ENCODE results near the gene MYO15B. TPM values are rescaled to one million over a fixed set of nuclear protein-coding genes. Genes with fewer than 3 reads are reported as not detected.

Gene MYO15B
- polyA plus RNA-seq (2013, experiment 1 of 2): 2.6 TPM
- polyA plus RNA-seq (2013, experiment 2 of 2): 8.7 TPM

DNA sequence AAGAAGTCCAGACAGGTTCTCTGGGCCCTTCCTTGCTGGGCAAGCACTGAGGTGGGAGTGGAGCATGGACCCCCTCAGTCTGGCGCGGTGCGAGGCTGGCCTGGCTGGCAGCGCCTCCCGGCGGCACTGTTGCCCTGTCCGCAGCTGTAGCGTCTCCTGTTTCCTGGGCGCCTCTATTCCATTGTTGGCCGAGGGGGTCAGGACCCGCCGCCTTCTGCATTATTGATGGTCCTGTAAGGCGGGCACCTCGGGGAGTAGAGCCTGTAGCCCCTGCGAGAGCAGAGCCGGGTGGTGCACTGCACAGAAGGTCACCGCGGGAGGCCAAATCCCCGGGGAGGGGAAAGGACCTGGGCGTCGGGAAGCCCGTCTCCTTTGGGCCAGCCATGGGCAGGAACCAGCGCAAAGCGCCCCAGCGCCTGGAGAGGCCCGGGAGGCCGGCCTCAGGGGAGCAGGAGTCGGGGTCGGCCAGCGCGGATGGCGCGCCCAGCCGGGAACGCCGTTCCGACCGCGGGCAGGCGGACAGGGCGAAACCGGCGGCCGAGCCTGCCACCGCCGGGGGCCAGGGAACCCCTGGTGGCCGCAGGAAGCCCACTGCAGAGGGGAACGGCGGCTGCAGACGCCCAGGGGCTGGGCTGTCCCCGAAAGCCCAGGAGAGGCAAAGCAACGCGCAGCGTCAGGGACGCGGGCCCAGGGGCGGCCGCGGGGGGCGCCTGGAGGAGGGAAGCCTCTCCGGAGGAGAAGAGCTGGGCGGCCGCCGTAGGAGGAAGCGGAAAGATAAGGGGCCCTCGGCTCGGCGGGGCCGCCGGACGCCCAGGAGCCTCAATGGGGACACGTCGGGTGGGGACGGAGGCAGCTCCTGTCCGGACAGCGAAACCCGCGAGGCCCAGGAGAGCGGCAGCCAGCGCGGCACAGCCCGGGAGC, at the start of gene MYO15B:
MYO15B (plus strand) TSS at position 126 of the 921 bp plus-strand sequence; CDS start at position 384, 258 bp downstream.
- Histone ChIP-seq H3K9me3 (ENCODE audit: insufficient read depth, low read depth, low read length) (peaks cover 5% of the 10 kb centered on the region; the same call in 1 of the 2 replicates), H3K4me3 (ENCODE audit: low read length) (peak within 1 kb of the TSS; percentile 60), H3K27me3 (ENCODE audit: insufficient read depth, low read length) (peaks cover 31% of the 10 kb centered on the region), H3K36me3 (ENCODE audit: insufficient read depth, low read length) (no peaks in the 10 kb centered on the region), H3K27ac (ENCODE audit: low read depth, low read length) (peak within 1 kb of the TSS; percentile 18; the same call in 1 of the 2 replicates), H3K4me1 (ENCODE audit: insufficient read depth, low read length) (peaks cover 4% of the 10 kb centered on the region), H3K9ac (ENCODE audit: low read depth, low read length) (peak within 1 kb of the TSS; percentile 62)
- 5% methylated on average over 82 of the region's 82 CpGs for WGBS

GRCh38 chr17:75539967-75540729, 47.5 kb upstream of the MYO15B start:
- WGBS: 94% methylated on average over 13 of the region's 13 CpGs
- Histone ChIP-seq H3K27me3 (ENCODE audit: insufficient read depth, low read length) (no peaks in the 10 kb centered on the region), H3K27ac (ENCODE audit: low read depth, low read length) (no peak overlapping the region), H3K9ac (ENCODE audit: low read depth, low read length) (no peak overlapping the region), H3K4me3 (ENCODE audit: low read length) (no peak overlapping the region), H3K36me3 (ENCODE audit: insufficient read depth, low read length) (no peaks in the 10 kb centered on the region), H3K4me1 (ENCODE audit: insufficient read depth, low read length) (peaks cover under 1% of the 10 kb centered on the region; the same call in 1 of the 2 replicates), H3K9me3 (ENCODE audit: insufficient read depth, low read depth, low read length) (no peaks in the 10 kb centered on the region)

GRCh38 chr17:75540923-75541503, 46.6 kb upstream of the MYO15B start:
- Histone ChIP-seq H3K9ac (ENCODE audit: low read depth, low read length) (no peak overlapping the region), H3K36me3 (ENCODE audit: insufficient read depth, low read length) (no peaks in the 10 kb centered on the region), H3K27me3 (ENCODE audit: insufficient read depth, low read length) (no peaks in the 10 kb centered on the region), H3K4me1 (ENCODE audit: insufficient read depth, low read length) (peaks cover 3% of the 10 kb centered on the region; the same call in 1 of the 2 replicates), H3K4me3 (ENCODE audit: low read length) (no peak overlapping the region), H3K27ac (ENCODE audit: low read depth, low read length) (no peak overlapping the region), H3K9me3 (ENCODE audit: insufficient read depth, low read depth, low read length) (no peaks in the 10 kb centered on the region)
- WGBS: 91% methylated on average over 4 of the region's 4 CpGs

DNA sequence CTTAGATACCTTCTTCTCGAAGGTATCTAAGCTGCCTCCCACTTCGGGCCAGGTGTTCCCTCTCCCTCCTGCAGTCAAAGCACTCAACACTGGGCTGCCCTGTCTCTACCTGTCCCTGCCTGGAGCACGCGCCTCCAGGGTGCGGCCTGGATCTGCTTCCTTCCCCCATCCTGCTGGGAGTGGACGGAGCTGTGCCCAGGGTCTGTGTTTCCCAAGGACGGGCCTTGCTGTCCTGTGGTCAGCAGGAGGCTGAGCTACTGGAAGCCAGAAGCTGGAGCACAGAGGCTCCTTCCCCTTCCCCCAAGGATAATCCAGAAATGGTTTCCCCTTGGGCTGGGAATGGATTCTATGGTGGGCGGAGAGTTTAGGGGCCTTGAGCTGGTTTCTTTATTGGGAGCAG, 45.4 kb upstream of the MYO15B start:
- H3K9me3 ChIP-seq (ENCODE audit: insufficient read depth, low read depth, low read length): no peaks in the 10 kb centered on the region
- 90% methylated on average over 7 of the region's 8 CpGs for WGBS
- peaks cover 3% of the 10 kb centered on the region; the same call in 1 of the 2 replicates for H3K4me1 ChIP-seq (ENCODE audit: insufficient read depth, low read length)
- no peaks in the 10 kb centered on the region for H3K27me3 ChIP-seq (ENCODE audit: insufficient read depth, low read length)
- no peak overlapping the region for H3K9ac ChIP-seq (ENCODE audit: low read depth, low read length)
- no peak overlapping the region for H3K4me3 ChIP-seq (ENCODE audit: low read length)
- H3K36me3 ChIP-seq (ENCODE audit: insufficient read depth, low read length): no peaks in the 10 kb centered on the region
- no peak overlapping the region for H3K27ac ChIP-seq (ENCODE audit: low read depth, low read length)

- Histone ChIP-seq H3K27me3 (ENCODE audit: insufficient read depth, low read length) (no peaks in the 10 kb centered on the region), H3K9ac (ENCODE audit: low read depth, low read length) (no peak overlapping the region), H3K4me3 (ENCODE audit: low read length) (no peak overlapping the region), H3K36me3 (ENCODE audit: insufficient read depth, low read length) (no peaks in the 10 kb centered on the region), H3K4me1 (ENCODE audit: insufficient read depth, low read length) (peaks cover 3% of the 10 kb centered on the region; the same call in 1 of the 2 replicates), H3K27ac (ENCODE audit: low read depth, low read length) (no peak overlapping the region; the same call in 1 of the 2 replicates), H3K9me3 (ENCODE audit: insufficient read depth, low read depth, low read length) (no peaks in the 10 kb centered on the region)
- 90% methylated on average over 15 of the region's 15 CpGs for WGBS
Measured at GRCh38 chr17:75542728-75543336, 44.8 kb upstream of the MYO15B start.

DNA sequence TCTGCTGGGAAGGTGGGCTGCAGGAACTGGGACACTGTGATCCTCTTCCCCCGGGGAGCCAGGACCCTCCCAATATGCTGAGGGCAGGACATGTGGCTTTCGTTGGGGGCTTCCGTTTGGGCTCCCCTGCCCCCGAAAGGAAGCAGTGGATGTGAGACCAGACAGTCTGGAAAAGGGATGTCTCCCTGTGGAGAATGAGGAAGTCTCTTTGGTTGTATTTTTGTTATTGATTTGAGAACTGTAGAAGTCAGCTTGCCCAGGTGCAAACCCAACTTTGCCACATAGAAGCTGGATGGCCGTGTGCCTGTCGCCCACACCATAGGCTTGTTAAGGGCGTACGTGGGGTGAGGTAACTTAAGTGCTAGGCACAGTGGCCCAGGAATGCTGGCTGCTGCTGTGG, 43.4 kb upstream of the MYO15B start:
- WGBS: 92% methylated on average over 8 of the region's 8 CpGs
- H3K4me1 ChIP-seq (ENCODE audit: insufficient read depth, low read length): peaks cover 8% of the 10 kb centered on the region
- H3K27ac ChIP-seq (ENCODE audit: low read depth, low read length): no peak overlapping the region
- no peak overlapping the region for H3K9ac ChIP-seq (ENCODE audit: low read depth, low read length)
- H3K4me3 ChIP-seq (ENCODE audit: low read length): no peak overlapping the region
- no peaks in the 10 kb centered on the region for H3K27me3 ChIP-seq (ENCODE audit: insufficient read depth, low read length)
- H3K9me3 ChIP-seq (ENCODE audit: insufficient read depth, low read depth, low read length): no peaks in the 10 kb centered on the region
- H3K36me3 ChIP-seq (ENCODE audit: insufficient read depth, low read length): no peaks in the 10 kb centered on the region

- Histone ChIP-seq H3K36me3 (ENCODE audit: insufficient read depth, low read length) (no peaks in the 10 kb centered on the region), H3K9me3 (ENCODE audit: insufficient read depth, low read depth, low read length) (no peaks in the 10 kb centered on the region), H3K4me1 (ENCODE audit: insufficient read depth, low read length) (peaks cover 19% of the 10 kb centered on the region), H3K9ac (ENCODE audit: low read depth, low read length) (no peak overlapping the region), H3K27ac (ENCODE audit: low read depth, low read length) (no peak overlapping the region), H3K27me3 (ENCODE audit: insufficient read depth, low read length) (no peaks in the 10 kb centered on the region), H3K4me3 (ENCODE audit: low read length) (no peak overlapping the region)
- 96% methylated on average over 13 of the region's 13 CpGs for WGBS
Measured at GRCh38 chr17:75546181-75546580, 41.4 kb upstream of the MYO15B start.

DNA sequence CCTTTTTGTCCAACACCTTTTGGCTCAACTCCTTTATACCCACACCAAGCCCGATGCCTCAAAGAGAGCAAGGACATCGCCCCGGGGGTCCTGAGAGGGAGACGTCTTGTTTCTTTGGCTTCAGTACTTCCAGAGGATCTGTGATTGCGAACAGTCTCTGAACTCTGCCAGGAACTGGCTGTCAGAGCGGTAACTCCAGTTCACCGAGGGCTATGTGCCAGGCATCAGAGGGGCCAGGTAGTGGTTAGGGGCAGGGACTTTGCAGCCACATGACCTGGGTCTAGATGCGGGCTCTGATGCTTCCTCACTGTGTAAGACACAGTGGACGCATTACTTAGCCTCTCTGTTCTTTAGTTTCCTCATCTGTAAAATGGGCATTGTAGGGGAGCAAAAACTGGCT, 40.5 kb upstream of the MYO15B start:
- no peaks in the 10 kb centered on the region for H3K9me3 ChIP-seq (ENCODE audit: insufficient read depth, low read depth, low read length)
- H3K4me1 ChIP-seq (ENCODE audit: insufficient read depth, low read length): peaks cover 24% of the 10 kb centered on the region
- WGBS: 91% methylated on average over 9 of the region's 9 CpGs
- H3K27ac ChIP-seq (ENCODE audit: low read depth, low read length): no peak overlapping the region
- H3K4me3 ChIP-seq (ENCODE audit: low read length): no peak overlapping the region
- no peak overlapping the region for H3K9ac ChIP-seq (ENCODE audit: low read depth, low read length)
- no peaks in the 10 kb centered on the region for H3K36me3 ChIP-seq (ENCODE audit: insufficient read depth, low read length)
- H3K27me3 ChIP-seq (ENCODE audit: insufficient read depth, low read length): no peaks in the 10 kb centered on the region

GRCh38 chr17:75548813-75549212, 38.8 kb upstream of the MYO15B start:
- Histone ChIP-seq H3K4me1 (ENCODE audit: insufficient read depth, low read length) (peaks cover 29% of the 10 kb centered on the region), H3K27me3 (ENCODE audit: insufficient read depth, low read length) (no peaks in the 10 kb centered on the region), H3K4me3 (ENCODE audit: low read length) (no peak overlapping the region; the same call in 1 of the 2 replicates), H3K27ac (ENCODE audit: low read depth, low read length) (peak overlapping the region; percentile 41; the same call in 1 of the 2 replicates), H3K9me3 (ENCODE audit: insufficient read depth, low read depth, low read length) (no peaks in the 10 kb centered on the region), H3K36me3 (ENCODE audit: insufficient read depth, low read length) (no peaks in the 10 kb centered on the region), H3K9ac (ENCODE audit: low read depth, low read length) (no peak overlapping the region)
- 91% methylated on average over 5 of the region's 5 CpGs for WGBS

DNA sequence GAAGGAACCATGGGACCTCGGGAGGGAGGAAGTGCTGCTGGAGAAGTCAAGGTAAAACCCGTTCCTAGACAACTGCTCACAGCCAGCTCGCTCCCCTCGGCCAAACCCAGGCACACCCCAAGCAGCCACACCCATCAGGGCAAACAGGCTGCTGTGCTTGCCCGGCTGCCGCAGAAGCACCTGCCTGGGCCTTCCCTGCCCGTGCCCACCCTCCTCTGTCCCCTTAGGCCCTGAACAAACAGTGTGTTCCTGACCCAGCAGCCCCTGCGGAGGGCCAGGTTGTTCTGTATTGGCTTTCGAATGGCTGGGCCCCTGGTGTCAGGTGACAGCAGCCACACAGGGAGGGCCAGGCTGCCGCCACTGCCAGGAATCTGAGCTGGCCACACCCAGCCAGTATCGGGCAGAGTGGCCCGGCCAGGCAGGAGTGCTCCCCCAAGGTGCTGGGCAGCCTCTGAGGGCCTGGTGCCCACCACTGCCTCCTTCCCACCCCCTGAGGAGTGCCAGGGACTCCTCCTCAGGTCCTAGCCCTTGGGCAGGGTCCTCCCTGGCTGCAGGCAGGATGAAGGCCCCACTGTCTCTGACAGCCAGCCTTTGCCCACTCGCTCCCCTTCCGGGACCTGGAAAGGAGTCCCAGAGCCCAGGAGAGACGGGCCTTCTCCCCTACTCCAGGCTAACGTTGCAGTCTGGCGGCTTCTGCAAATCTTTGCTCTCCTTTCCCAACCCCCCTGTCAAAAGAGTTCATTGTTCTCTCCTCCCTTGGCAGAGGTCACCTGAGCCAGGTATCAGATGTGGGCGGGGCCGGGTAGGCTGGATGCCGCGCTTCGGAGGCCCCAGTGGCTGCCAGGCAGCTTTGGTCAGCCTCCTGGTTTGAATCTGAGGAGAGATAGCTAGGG, 38.1 kb upstream of the MYO15B start:
- peak overlapping the region; percentile 65; the same call in 1 of the 2 replicates for H3K9ac ChIP-seq (ENCODE audit: low read depth, low read length)
- H3K27me3 ChIP-seq (ENCODE audit: insufficient read depth, low read length): no peaks in the 10 kb centered on the region
- peak overlapping the region; percentile 81 for H3K27ac ChIP-seq (ENCODE audit: low read depth, low read length)
- WGBS: 53% methylated on average over 22 of the region's 22 CpGs
- H3K4me1 ChIP-seq (ENCODE audit: insufficient read depth, low read length): peaks cover 29% of the 10 kb centered on the region
- H3K9me3 ChIP-seq (ENCODE audit: insufficient read depth, low read depth, low read length): no peaks in the 10 kb centered on the region
- peak overlapping the region; percentile 50 for H3K4me3 ChIP-seq (ENCODE audit: low read length)
- H3K36me3 ChIP-seq (ENCODE audit: insufficient read depth, low read length): no peaks in the 10 kb centered on the region
